K562 (cell line): ENCODE data around the gene PAAF1. TPM values are rescaled to one million over a fixed set of nuclear protein-coding genes. Genes with fewer than 3 reads are reported as not detected.

Experiments
- E2F3 ChIP-seq: fragments of 250-450 bp; sonication (Bioruptor Pico); IDR thresholded peaks from 2 replicates; pipeline ENCODE4 v1.4.0; 2020; ENCODE audit warnings: mild to moderate bottlenecking
- HNRNPLL ChIP-seq: fragments of 200-400 bp; formaldehyde crosslinking; IDR thresholded peaks from 2 replicates; pipeline ENCODE4 v1.6.1; 2017; ENCODE audit warnings: low read length, low read depth, mild to moderate bottlenecking; ENCODE audit not compliant: poor library complexity, severe bottlenecking
- RUNX1 ChIP-seq: sonication (generic); IDR thresholded peaks from 2 replicates; pipeline ENCODE4 v1.6.1; 2016; ENCODE audit warnings: antibody characterized with exemption, low read depth
- SMAD2 ChIP-seq: fragments of 150-350 bp; IDR thresholded peaks from 2 replicates; pipeline ENCODE4 v1.6.1; 2014; ENCODE audit warnings: low read depth, mild to moderate bottlenecking, low read length
- ZBTB17 ChIP-seq: fragments of 450-650 bp; formaldehyde crosslinking; IDR thresholded peaks from 2 replicates; pipeline ENCODE4 v1.4.0; 2020; ENCODE audit warnings: mild to moderate bottlenecking
- ZNF124 ChIP-seq: sonication (generic); formaldehyde crosslinking; IDR thresholded peaks from 2 replicates; pipeline ENCODE4 v1.8.1; 2022; ENCODE audit warnings: missing genetic modification reagents
- polyA plus RNA-seq, 8 experiments: library from polyadenylated mRNA; depleted of rRNA in 4 of 8; stranded (reverse) in 5 of 8; unstranded in 3 of 8; fragments of >200 nt; fragmentation: Nextera tagmentation in 2 of 8; fragmentation: Illumina TruSeq in 1 of 8; extraction: Ambion mirVana in 2 of 8; extraction: Trizol in 1 of 8; gene quantifications; 2 replicates each; pipeline versions ENCODE4 v1.2.1 to v1.2.3, GENCODE V29; 2011 to 2014; ENCODE audit warnings: inconsistent platforms in 1 of 8, missing spikeins in 1 of 8
- total RNA-seq, 7 experiments: library from RNA; depleted of rRNA in 6 of 7; stranded (reverse); fragments of >200 nt in 6 of 7; fragmentation: Illumina TruSeq in 2 of 7; extraction: Trizol in 2 of 7; gene quantifications; 2 replicates each; pipeline versions ENCODE4 v1.2.1 to v1.2.3, GENCODE V29; 2011 to 2021; ENCODE audit warnings: low replicate concordance in 1 of 7
- TF ChIP-seq, protein P1 (sequence below), 2 experiments: IDR thresholded peaks; 2 replicates each; pipeline ENCODE4 v1.6.1; 2012; ENCODE audit warnings: improper control_type of control experiment in 2 of 2, low read depth in 2 of 2, low read length in 2 of 2, borderline replicate concordance in 1 of 2
- TF ChIP-seq, protein P2 (sequence below): sonication (generic); formaldehyde crosslinking; IDR thresholded peaks from 2 replicates; pipeline ENCODE4 v1.8.0; 2022; ENCODE audit warnings: mild to moderate bottlenecking, missing genetic modification reagents
- TF ChIP-seq, protein P3 (sequence below): fragments of 450-650 bp; IDR thresholded peaks from 2 replicates; pipeline ENCODE4 v1.6.1; 2016
- TF ChIP-seq, protein P4 (sequence below): fragments of 250-450 bp; sonication (Bioruptor Pico); IDR thresholded peaks from 2 replicates; pipeline ENCODE4 v1.8.0; 2021; ENCODE audit warnings: mild to moderate bottlenecking, moderate library complexity
- TF ChIP-seq, protein P5 (sequence below), 2 experiments: fragments of 450-650 bp; conservative IDR thresholded peaks; 2 replicates each; pipeline ENCODE4 v1.6.1; 2017; ENCODE audit warnings: mild to moderate bottlenecking in 2 of 2, moderate library complexity in 2 of 2

The PAAF1 gene
- total and polyA plus RNA-seq, 9 of the 15 experiments (the other 6 are each of a cell fraction or from before 2014, with no cell fraction given) = 13.5 to 78.6 (median 23.3) TPM

DNA sequence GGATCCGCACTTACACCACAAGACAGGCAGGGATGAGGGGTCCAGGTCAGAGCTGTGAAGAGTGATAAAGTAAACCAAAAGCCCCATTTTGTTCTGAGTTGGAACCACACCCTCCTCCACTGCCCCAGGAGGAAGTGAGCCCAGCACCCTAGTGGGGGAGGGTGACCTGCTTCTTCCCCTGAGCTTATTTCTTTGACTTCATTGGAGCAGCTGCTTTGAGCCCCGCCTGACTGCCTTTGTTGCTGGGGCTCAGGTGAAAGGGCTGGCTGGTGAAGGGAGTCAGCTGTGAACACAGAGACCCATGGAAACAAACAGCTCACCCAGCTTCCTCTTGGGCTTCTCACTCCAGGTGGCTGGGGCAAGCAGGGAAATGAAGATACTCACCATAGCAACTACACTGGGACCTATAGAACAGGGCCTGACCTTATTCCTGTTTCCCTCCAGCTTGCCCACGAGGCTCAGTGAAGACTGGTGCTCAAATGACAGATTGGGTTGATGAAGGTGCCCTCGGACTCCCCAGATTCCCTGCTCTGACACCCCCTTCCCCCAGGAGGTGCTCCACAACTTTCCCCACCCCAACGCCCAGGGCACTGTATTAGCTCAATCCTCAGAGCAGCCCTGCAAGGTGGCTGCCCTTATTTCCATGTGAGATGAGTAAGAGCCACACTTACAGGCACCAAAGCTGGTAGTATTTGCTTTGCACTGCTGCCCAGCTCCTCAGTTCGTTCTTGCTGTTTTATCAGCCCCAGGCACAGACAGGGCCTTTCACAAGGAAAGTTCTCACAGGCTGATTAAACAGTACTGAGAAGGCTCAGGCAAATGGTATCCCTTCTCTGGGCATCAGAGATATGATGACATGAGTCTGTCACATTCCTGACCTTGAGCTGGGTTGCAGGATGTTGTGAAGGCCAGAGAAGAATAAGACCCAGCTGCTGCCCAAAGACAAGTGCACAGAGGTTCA lies 103.5 kb downstream of the PAAF1 start (continued):
- TF ChIP-seq, protein P1, sequence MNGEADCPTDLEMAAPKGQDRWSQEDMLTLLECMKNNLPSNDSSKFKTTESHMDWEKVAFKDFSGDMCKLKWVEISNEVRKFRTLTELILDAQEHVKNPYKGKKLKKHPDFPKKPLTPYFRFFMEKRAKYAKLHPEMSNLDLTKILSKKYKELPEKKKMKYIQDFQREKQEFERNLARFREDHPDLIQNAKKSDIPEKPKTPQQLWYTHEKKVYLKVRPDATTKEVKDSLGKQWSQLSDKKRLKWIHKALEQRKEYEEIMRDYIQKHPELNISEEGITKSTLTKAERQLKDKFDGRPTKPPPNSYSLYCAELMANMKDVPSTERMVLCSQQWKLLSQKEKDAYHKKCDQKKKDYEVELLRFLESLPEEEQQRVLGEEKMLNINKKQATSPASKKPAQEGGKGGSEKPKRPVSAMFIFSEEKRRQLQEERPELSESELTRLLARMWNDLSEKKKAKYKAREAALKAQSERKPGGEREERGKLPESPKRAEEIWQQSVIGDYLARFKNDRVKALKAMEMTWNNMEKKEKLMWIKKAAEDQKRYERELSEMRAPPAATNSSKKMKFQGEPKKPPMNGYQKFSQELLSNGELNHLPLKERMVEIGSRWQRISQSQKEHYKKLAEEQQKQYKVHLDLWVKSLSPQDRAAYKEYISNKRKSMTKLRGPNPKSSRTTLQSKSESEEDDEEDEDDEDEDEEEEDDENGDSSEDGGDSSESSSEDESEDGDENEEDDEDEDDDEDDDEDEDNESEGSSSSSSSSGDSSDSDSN (IDR thresholded peaks at IDR 0.05; ENCODE audit: borderline replicate concordance in 1 of 2, low read depth in 2 of 2, low read length in 2 of 2) = 0 out of 4 replicates have a peak, but pooled peaks of 1 of the 2 experiments have one; percentile 39
- TF ChIP-seq ZBTB17 (CRISPR knock-in tag) (no peak), HNRNPLL (no peak), ZNF124 (CRISPR knock-in tag) (no peak), SMAD2 (no peak), E2F3 (no peak), RUNX1 (no peak)
- TF ChIP-seq, protein P2, sequence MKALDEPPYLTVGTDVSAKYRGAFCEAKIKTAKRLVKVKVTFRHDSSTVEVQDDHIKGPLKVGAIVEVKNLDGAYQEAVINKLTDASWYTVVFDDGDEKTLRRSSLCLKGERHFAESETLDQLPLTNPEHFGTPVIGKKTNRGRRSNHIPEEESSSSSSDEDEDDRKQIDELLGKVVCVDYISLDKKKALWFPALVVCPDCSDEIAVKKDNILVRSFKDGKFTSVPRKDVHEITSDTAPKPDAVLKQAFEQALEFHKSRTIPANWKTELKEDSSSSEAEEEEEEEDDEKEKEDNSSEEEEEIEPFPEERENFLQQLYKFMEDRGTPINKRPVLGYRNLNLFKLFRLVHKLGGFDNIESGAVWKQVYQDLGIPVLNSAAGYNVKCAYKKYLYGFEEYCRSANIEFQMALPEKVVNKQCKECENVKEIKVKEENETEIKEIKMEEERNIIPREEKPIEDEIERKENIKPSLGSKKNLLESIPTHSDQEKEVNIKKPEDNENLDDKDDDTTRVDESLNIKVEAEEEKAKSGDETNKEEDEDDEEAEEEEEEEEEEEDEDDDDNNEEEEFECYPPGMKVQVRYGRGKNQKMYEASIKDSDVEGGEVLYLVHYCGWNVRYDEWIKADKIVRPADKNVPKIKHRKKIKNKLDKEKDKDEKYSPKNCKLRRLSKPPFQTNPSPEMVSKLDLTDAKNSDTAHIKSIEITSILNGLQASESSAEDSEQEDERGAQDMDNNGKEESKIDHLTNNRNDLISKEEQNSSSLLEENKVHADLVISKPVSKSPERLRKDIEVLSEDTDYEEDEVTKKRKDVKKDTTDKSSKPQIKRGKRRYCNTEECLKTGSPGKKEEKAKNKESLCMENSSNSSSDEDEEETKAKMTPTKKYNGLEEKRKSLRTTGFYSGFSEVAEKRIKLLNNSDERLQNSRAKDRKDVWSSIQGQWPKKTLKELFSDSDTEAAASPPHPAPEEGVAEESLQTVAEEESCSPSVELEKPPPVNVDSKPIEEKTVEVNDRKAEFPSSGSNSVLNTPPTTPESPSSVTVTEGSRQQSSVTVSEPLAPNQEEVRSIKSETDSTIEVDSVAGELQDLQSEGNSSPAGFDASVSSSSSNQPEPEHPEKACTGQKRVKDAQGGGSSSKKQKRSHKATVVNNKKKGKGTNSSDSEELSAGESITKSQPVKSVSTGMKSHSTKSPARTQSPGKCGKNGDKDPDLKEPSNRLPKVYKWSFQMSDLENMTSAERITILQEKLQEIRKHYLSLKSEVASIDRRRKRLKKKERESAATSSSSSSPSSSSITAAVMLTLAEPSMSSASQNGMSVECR (CRISPR knock-in tag) = no peak
- TF ChIP-seq, protein P3, sequence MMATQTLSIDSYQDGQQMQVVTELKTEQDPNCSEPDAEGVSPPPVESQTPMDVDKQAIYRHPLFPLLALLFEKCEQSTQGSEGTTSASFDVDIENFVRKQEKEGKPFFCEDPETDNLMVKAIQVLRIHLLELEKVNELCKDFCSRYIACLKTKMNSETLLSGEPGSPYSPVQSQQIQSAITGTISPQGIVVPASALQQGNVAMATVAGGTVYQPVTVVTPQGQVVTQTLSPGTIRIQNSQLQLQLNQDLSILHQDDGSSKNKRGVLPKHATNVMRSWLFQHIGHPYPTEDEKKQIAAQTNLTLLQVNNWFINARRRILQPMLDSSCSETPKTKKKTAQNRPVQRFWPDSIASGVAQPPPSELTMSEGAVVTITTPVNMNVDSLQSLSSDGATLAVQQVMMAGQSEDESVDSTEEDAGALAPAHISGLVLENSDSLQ = no peak
- TF ChIP-seq, protein P4, sequence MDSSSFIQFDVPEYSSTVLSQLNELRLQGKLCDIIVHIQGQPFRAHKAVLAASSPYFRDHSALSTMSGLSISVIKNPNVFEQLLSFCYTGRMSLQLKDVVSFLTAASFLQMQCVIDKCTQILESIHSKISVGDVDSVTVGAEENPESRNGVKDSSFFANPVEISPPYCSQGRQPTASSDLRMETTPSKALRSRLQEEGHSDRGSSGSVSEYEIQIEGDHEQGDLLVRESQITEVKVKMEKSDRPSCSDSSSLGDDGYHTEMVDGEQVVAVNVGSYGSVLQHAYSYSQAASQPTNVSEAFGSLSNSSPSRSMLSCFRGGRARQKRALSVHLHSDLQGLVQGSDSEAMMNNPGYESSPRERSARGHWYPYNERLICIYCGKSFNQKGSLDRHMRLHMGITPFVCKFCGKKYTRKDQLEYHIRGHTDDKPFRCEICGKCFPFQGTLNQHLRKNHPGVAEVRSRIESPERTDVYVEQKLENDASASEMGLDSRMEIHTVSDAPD (CRISPR knock-in tag) = no peak
- TF ChIP-seq, protein P5, sequence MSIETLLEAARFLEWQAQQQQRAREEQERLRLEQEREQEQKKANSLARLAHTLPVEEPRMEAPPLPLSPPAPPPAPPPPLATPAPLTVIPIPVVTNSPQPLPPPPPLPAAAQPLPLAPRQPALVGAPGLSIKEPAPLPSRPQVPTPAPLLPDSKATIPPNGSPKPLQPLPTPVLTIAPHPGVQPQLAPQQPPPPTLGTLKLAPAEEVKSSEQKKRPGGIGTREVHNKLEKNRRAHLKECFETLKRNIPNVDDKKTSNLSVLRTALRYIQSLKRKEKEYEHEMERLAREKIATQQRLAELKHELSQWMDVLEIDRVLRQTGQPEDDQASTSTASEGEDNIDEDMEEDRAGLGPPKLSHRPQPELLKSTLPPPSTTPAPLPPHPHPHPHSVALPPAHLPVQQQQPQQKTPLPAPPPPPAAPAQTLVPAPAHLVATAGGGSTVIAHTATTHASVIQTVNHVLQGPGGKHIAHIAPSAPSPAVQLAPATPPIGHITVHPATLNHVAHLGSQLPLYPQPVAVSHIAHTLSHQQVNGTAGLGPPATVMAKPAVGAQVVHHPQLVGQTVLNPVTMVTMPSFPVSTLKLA (conservative IDR thresholded peaks at IDR 0.05) = peak in 1 of 2 experiments; percentile 38; a peak in 3 of 4 replicates
